Ammon's horn (tissue), 1 donor: Measurements from ENCODE around the gene DNM3.
"Not testable (repeated sequence)": the region's sequence is repeated elsewhere in the genome, so short reads cannot be mapped to it uniquely, and the experiment has no call there.

Experiments
- DNase-seq: peaks from one replicate; pipeline ENCODE4 v3.0.0-alpha.2; 2016; ENCODE audit warnings: low spot score

Gene DNM3

GRCh38 chr1:171841050-171841910 is at the start of gene DNM3:
Gene DNM3 (plus strand): TSS chr1:171841498. CDS start chr1:171841657, 159 bp downstream.
- peak; percentile 93 for DNase-seq

GRCh38 chr1:171792656-171793369 is 48.5 kb upstream of the DNM3 start:
- DNase-seq, result no peak

- no peak for DNase-seq
These were observed 47.7 kb upstream of the DNM3 start for GRCh38 chr1:171793636-171794035.

- no peak for DNase-seq
These were observed 47.2 kb upstream of the DNM3 start for GRCh38 chr1:171794085-171794484.

GRCh38 chr1:171796592-171796991 is 44.7 kb upstream of the DNM3 start:
- no peak for DNase-seq

GRCh38 chr1:171798311-171798710 is 43.0 kb upstream of the DNM3 start:
- no peak for DNase-seq

GRCh38 chr1:171798765-171799164 is 42.5 kb upstream of the DNM3 start:
- DNase-seq, result no peak

GRCh38 chr1:171799166-171799565 is 42.1 kb upstream of the DNM3 start:
- DNase-seq, result no peak

- not testable (repeated sequence) for DNase-seq
These were observed 41.6 kb upstream of the DNM3 start for GRCh38 chr1:171799698-171800097.

- no peak for DNase-seq
These were observed 41.0 kb upstream of the DNM3 start for GRCh38 chr1:171800342-171800741.

- DNase-seq, result no peak
These were observed 40.4 kb upstream of the DNM3 start for GRCh38 chr1:171800851-171801250.

GRCh38 chr1:171801487-171801891 is 39.8 kb upstream of the DNM3 start:
- peak; percentile 78 for DNase-seq

- peak; percentile 54 for DNase-seq
These were observed 39.1 kb upstream of the DNM3 start for GRCh38 chr1:171802207-171802606.

GRCh38 chr1:171803045-171803444 is 38.3 kb upstream of the DNM3 start:
- no peak for DNase-seq

- no peak for DNase-seq
These were observed 37.8 kb upstream of the DNM3 start for GRCh38 chr1:171803461-171804022.

GRCh38 chr1:171805395-171806115 is 35.7 kb upstream of the DNM3 start:
- peak; percentile 40 for DNase-seq

- DNase-seq, result no peak
These were observed 33.7 kb upstream of the DNM3 start for GRCh38 chr1:171807556-171807955.

GRCh38 chr1:171809834-171810233 is 31.5 kb upstream of the DNM3 start:
- DNase-seq, result no peak

- no peak for DNase-seq
These were observed 29.6 kb upstream of the DNM3 start for GRCh38 chr1:171811672-171812071.

- DNase-seq, result no peak
These were observed 26.6 kb upstream of the DNM3 start for GRCh38 chr1:171814692-171815091.

- no peak for DNase-seq
These were observed 24.9 kb upstream of the DNM3 start for GRCh38 chr1:171816300-171816901.
